Natural killer cell treated with Interleukin-12 subunit alpha and Interleukin-12 subunit beta and Interleukin-15 and Interleukin-18, amount 100 ng/mL, for 72 hours (primary cell): Measurements from ENCODE around the gene TMEM253. TPM values are rescaled to one million over a fixed set of nuclear protein-coding genes. Genes with fewer than 3 reads are reported as not detected.

ENCODE experiments used
- ATAC-seq, 2 donors: fragments of 150-1000 bp; cut with Tn5 transposase in 1 of 2; sonication (Bioruptor Pico), chemical (Tn5 transposase) in 1 of 2; 2 replicates each; pipeline ENCODE4 v1.10.0; 2021
- DNase-seq: peaks from one replicate; pipeline ENCODE4 v3.0.0; 2022; ENCODE audit warnings: low spot score
- H3K27ac Mint-ChIP-seq, 2 donors: 1 replicate in 1 of 2; 2 replicates in 1 of 2; pipeline ENCODE4 v1.8.0; 2022; ENCODE audit warnings: mixed read lengths in 2 of 2, mild to moderate bottlenecking in 1 of 2, moderate library complexity in 1 of 2
- H3K27me3 Mint-ChIP-seq, 2 donors: 1 replicate in 1 of 2; 2 replicates in 1 of 2; pipeline ENCODE4 v1.8.0; 2022; ENCODE audit warnings: mixed read lengths in 2 of 2
- H3K36me3 Mint-ChIP-seq: one replicate; pipeline ENCODE4 v1.8.0; 2022; ENCODE audit warnings: mixed read lengths
- H3K4me1 Mint-ChIP-seq, 2 donors: 1 replicate in 1 of 2; 2 replicates in 1 of 2; pipeline ENCODE4 v1.8.0; 2022; ENCODE audit warnings: low read depth in 2 of 2, mixed read lengths in 2 of 2, mild to moderate bottlenecking in 1 of 2
- H3K4me3 Mint-ChIP-seq: one replicate; pipeline ENCODE4 v1.8.0; 2022; ENCODE audit warnings: mixed read lengths
- H3K9me3 Mint-ChIP-seq: 2 replicates; pipeline ENCODE4 v1.8.0; 2022; ENCODE audit warnings: mixed read lengths
- total RNA-seq, 2 donors: library from RNA; stranded (reverse); gene quantifications; one replicate each; pipeline ENCODE4 v1.2.3, GENCODE V29; 2022

TMEM253 gene
- total RNA-seq, 2 donors from 2014 or later: not detected

DNA sequence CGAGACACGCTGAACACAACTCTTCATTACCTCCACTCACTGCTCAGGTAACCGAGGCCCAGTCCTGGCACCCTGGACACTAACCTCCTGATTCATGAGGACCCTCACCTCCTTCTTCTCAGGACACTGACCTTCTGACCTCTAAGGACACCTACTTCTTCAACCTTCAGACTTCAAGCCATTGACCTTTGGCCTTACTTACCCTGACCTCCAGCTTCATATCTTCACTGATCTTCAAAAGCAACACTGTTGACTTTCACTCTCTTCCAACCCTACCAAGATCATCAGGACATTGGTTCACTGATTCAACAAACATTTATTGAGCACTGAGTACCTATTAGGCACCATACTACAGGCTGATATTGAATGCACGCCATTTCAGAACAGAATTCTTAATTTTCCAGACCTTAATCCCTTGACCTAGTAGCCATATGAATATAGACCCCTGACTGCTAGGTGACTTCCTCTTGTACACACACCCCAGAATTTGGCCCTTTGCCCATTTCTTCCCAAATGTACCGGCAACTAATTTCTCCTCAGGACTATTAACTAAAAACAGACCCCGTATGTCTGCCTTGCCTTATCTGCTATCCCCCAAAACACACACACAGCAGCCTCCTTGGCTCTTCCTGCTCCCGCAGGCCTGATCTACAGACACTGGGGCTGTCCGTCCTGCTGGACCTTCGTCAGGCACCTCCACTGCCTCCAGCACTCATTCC, 25.0 kb upstream of the TMEM253 start:
- peaks cover 12 to 16% of the 10 kb centered on the region in 2 donors for H3K4me1 Mint-ChIP-seq
- H3K27me3 Mint-ChIP-seq: peaks cover 20 to 23% of the 10 kb centered on the region in 2 donors
- DNase-seq (no peak), ATAC-seq (no peak)
- no peak overlapping the region for H3K27ac Mint-ChIP-seq
- H3K36me3 Mint-ChIP-seq: no peaks in the 10 kb centered on the region
- no peak overlapping the region for H3K4me3 Mint-ChIP-seq
- no peaks in the 10 kb centered on the region for H3K9me3 Mint-ChIP-seq

DNA sequence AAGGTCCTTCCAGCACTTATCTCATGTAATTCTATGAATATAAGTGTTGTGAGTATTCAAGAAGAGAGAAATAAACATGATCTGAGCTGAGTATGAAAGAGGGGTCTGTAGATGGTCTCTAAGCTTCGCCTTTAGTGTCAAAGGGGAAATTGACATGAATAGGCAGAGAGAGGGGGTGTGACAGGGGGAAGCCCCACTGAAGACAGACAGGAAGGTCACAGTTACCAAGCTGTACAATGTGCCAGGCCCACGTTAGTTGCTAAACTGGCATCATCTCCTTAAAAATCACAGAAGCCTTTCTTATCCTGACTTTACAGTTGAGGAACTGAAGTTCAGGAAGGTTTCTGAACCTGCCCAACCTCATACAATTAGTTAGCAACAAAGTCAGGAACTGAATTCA, 23.2 kb upstream of the TMEM253 start:
- ATAC-seq (no peak), DNase-seq (peak; percentile 38)
- Mint-ChIP-seq H3K4me1 (no peaks in the 10 kb centered on the region), H3K4me3 (no peak overlapping the region), H3K36me3 (no peaks in the 10 kb centered on the region), H3K27ac (no peak overlapping the region), H3K9me3 (no peaks in the 10 kb centered on the region), H3K27me3 (peaks cover 10 to 11% of the 10 kb centered on the region in 2 donors)

DNA sequence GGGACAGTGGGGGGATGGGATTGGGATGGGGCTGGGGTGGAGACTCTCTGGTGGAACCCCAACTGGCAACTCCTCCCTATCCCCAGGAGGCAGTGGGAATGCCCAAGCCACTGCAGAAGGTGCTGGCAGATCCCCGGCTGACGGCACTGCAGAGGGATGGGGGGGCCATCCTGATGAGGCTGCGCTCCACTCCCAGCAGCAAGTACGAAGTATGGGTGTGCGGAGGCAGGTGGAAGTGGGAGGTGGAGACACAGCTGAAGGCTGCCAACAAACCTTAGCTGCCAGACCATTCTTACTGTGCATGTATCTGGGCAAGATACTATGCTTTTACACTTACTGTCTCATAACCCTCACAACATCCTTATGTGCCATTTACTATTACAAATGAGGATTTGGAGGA, 22.6 kb upstream of the TMEM253 start:
- no peak overlapping the region for H3K27ac Mint-ChIP-seq
- H3K36me3 Mint-ChIP-seq: no peaks in the 10 kb centered on the region
- no peaks in the 10 kb centered on the region for H3K9me3 Mint-ChIP-seq
- DNase-seq: no peak
- no peak for ATAC-seq
- no peak overlapping the region for H3K4me3 Mint-ChIP-seq
- H3K4me1 Mint-ChIP-seq: no peaks in the 10 kb centered on the region
- peaks cover 5 to 11% of the 10 kb centered on the region in 2 donors for H3K27me3 Mint-ChIP-seq

DNA sequence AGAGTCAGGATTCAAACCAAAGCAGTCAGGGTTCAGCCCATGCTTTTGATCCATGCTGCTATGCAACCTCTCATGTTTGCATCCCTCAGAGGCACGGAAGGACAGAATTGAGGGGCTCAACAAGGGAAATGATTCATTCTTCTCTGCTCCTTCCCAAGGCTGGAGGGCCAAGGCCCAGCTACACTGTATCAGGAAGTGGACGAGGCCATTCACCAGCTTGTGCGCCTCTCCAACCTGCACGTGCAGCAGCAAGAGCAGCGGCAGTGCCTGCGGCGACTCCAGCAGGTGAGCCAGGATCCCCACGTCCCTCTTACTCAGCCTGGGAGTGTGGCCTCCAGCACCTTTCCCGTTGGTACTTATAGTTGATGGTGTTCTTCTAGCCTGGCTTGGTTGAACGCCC, 22.1 kb upstream of the TMEM253 start:
- no peak overlapping the region for H3K27ac Mint-ChIP-seq
- no peak for ATAC-seq
- no peaks in the 10 kb centered on the region for H3K36me3 Mint-ChIP-seq
- no peaks in the 10 kb centered on the region for H3K4me1 Mint-ChIP-seq
- no peak overlapping the region for H3K4me3 Mint-ChIP-seq
- no peaks in the 10 kb centered on the region for H3K9me3 Mint-ChIP-seq
- DNase-seq: no peak
- H3K27me3 Mint-ChIP-seq: peaks cover under 1 to 6% of the 10 kb centered on the region in 2 donors

DNA sequence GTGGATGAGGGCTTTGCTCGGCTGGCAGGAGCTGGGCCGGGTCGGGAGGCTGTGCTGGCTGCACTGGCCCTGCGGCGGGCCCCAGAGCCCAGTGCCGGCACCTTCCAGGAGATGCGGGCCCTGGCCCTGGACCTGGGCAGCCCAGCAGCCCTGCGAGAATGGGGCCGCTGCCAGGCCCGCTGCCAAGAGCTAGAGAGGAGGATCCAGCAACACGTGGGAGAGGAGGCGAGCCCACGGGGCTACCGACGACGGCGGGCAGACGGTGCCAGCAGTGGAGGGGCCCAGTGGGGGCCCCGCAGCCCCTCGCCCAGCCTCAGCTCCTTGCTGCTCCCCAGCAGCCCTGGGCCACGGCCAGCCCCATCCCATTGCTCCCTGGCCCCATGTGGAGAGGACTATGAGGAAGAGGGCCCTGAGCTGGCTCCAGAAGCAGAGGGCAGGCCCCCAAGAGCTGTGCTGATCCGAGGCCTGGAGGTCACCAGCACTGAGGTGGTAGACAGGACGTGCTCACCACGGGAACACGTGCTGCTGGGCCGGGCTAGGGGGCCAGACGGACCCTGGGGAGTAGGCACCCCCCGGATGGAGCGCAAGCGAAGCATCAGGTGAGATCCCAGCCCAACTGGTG, 19.2 kb upstream of the TMEM253 start:
- H3K36me3 Mint-ChIP-seq: no peaks in the 10 kb centered on the region
- ATAC-seq (no peak), DNase-seq (no peak)
- peaks cover 6 to 7% of the 10 kb centered on the region in 2 donors for H3K4me1 Mint-ChIP-seq
- no peak overlapping the region for H3K4me3 Mint-ChIP-seq
- no peaks in the 10 kb centered on the region for H3K9me3 Mint-ChIP-seq
- H3K27me3 Mint-ChIP-seq: peaks cover 0 to 6% of the 10 kb centered on the region in 2 donors
- no peak overlapping the region for H3K27ac Mint-ChIP-seq

DNA sequence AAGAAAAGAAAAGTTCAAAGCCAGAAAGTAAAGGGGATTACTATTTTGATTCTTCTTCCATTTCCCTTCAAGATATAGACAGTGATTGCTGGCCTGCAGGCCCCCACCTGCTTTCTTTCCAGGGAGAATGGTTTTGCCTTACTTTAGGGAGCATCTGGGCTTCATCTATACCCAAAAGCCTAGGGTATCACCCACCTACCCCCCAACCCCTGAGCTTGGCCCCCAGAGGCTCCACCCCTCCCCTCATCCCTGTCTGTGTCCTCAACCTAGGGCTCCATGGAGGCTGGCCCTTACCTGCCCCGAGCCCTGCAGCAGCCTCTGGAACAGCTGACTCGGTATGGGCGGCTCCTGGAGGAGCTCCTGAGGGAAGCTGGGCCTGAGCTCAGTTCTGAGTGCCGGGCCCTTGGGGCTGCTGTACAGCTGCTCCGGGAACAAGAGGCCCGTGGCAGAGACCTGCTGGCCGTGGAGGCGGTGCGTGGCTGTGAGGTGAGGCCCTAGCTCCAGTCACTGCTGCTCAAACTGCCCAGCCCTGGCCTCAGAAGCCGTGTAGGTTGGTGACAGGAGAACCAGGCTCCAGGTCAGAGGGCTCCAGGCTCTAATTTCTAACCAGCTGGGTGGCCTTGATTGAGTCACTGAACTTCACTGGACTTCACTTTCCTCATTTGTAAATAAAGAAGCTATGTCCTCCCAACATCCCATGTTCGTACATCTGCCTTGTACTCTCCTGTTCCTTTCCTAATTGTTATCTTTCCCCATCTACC, 17.1 kb upstream of the TMEM253 start:
- no peaks in the 10 kb centered on the region for H3K36me3 Mint-ChIP-seq
- H3K27me3 Mint-ChIP-seq: peaks cover 0 to 6% of the 10 kb centered on the region in 2 donors
- no peaks in the 10 kb centered on the region for H3K9me3 Mint-ChIP-seq
- peaks cover 17% of the 10 kb centered on the region in 2 donors for H3K4me1 Mint-ChIP-seq
- DNase-seq: no peak
- H3K27ac Mint-ChIP-seq: no peak overlapping the region
- no peak overlapping the region for H3K4me3 Mint-ChIP-seq
- ATAC-seq: no peak

DNA sequence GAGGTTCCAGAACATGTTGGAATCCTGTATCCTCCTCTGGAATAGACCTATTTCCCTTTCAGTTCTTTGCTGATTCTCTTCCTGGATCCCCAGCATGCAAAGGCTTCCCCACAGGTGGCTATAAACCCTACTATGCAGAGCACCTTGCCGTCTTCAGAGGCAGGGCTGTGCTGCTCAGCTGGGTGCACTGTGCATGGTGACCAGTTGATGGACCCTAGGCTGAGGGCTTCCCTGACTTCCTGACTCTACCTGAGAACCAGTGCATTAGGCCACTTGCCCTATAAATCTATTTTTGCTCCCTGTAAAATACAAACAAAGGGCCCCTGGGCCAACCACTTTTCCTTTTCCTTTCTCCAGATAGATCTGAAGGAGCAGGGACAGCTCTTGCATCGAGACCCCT, 16.5 kb upstream of the TMEM253 start:
- Mint-ChIP-seq H3K36me3 (no peaks in the 10 kb centered on the region), H3K27ac (no peak overlapping the region), H3K9me3 (no peaks in the 10 kb centered on the region), H3K27me3 (peaks cover 0 to 6% of the 10 kb centered on the region in 2 donors), H3K4me3 (no peak overlapping the region), H3K4me1 (peaks cover 17% of the 10 kb centered on the region in 2 donors)
- ATAC-seq: no peak
- DNase-seq: no peak

DNA sequence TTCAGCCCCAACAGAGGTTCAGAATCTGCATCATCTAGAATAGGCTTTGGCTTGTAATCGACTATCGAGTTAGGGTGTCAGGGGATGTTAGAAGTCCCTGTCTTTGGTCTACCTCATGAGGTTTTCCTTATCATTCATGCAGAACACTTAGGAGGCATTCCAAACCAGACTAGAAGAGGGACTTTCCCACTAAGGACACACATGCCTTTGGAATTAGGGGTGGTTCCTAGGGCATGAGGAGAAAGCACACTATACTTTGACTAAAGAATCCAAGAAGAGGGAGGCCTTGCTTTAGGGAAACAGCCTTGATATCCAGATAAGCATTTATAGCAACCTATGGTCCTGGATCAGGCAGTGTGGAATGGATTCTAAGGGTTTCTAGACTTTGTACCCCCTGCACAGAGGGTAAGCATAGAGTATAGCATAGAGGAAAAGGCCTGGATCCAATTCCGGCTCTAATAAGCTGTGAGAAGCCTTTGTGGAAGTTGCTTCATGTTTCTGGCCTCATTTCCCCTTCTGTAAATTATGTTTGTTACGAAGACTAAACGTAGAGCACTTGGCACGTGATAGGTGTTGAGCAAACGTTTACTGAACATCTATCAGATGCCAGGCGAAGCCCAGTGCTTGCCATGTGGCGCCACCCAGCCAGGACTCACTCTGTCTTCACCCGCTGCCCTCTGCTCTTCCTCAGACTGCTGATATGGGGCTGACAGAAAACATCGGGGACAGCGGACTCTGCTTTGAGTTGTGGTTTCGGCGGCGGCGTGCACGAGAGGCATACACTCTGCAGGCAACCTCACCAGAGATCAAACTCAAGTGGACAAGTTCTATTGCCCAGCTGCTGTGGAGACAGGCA, 15.6 kb upstream of the TMEM253 start:
- H3K9me3 Mint-ChIP-seq: no peaks in the 10 kb centered on the region
- no peaks in the 10 kb centered on the region for H3K36me3 Mint-ChIP-seq
- no peak for ATAC-seq
- H3K4me1 Mint-ChIP-seq: peaks cover 17% of the 10 kb centered on the region in 2 donors
- peaks cover 0 to 6% of the 10 kb centered on the region in 2 donors for H3K27me3 Mint-ChIP-seq
- H3K4me3 Mint-ChIP-seq: no peak overlapping the region
- no peak for DNase-seq
- H3K27ac Mint-ChIP-seq: peak overlapping the region in 1 of 2 donors; percentile 24

DNA sequence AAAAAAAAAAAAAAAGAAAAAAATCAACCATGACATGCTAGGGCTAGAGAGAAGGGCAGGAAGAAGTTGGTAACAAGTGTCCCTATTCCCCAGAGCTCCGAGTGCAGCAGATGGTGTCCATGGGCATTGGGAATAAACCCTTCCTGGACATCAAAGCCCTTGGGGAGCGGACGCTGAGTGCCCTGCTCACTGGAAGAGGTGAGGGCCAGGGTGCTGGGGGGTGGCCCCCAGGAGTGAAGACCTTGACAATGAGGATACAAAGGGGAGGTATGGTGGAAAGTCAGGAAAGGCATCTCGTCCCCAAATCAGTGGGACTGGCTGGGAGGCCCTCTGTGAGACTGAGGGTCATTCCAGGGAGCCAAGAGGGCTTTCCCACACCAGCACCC, 14.0 kb upstream of the TMEM253 start:
- H3K4me1 Mint-ChIP-seq: peaks cover 17 to 22% of the 10 kb centered on the region in 2 donors
- no peaks in the 10 kb centered on the region for H3K36me3 Mint-ChIP-seq
- no peaks in the 10 kb centered on the region for H3K9me3 Mint-ChIP-seq
- DNase-seq (no peak), ATAC-seq (no peak)
- peaks cover 0 to 6% of the 10 kb centered on the region in 2 donors for H3K27me3 Mint-ChIP-seq
- H3K27ac Mint-ChIP-seq: peak overlapping the region; percentile 24 to 40
- no peak overlapping the region for H3K4me3 Mint-ChIP-seq

DNA sequence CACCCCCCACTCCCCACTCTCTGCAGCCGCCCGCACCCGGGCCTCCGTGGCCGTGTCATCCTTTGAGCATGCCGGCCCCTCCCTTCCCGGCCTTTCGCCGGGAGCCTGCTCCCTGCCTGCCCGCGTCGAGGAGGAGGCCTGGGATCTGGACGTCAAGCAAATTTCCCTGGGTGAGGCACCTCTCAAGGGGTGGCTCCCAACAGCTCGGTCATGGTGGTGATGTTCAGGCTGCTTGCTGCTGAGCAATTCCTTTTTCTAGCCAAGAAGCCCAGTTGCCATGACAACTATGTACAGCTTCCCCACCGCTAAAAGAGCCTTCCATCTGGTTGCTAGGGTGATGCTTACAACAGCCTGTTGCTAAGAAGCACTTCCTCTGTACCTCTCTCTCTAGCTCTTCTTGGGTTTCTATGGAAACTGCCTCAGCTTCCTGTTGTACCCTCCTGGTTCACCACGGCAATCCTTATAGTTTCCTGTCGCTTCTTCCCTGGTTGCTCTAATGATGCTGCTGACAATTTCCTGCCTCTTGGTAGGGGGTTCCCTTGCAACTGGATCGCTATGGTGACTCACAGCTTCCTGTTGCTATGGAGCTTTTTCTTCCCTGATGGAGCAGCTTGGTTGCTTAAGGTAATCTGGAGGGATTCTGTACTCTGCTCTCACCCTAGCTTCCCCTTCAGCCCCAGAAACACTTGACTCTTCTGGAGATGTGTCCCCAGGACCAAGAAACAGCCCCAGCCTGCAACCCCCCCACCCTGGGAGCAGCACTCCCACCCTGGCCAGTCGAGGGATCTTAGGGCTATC, 13.4 kb upstream of the TMEM253 start:
- ATAC-seq (peak; percentile 78 to 82), DNase-seq (no peak)
- H3K9me3 Mint-ChIP-seq: no peaks in the 10 kb centered on the region
- H3K27ac Mint-ChIP-seq: peak overlapping the region in 1 of 2 donors; percentile 38
- peaks cover 19 to 23% of the 10 kb centered on the region in 2 donors for H3K4me1 Mint-ChIP-seq
- no peaks in the 10 kb centered on the region for H3K36me3 Mint-ChIP-seq
- no peak overlapping the region for H3K4me3 Mint-ChIP-seq
- H3K27me3 Mint-ChIP-seq: peaks cover 0 to 6% of the 10 kb centered on the region in 2 donors

DNA sequence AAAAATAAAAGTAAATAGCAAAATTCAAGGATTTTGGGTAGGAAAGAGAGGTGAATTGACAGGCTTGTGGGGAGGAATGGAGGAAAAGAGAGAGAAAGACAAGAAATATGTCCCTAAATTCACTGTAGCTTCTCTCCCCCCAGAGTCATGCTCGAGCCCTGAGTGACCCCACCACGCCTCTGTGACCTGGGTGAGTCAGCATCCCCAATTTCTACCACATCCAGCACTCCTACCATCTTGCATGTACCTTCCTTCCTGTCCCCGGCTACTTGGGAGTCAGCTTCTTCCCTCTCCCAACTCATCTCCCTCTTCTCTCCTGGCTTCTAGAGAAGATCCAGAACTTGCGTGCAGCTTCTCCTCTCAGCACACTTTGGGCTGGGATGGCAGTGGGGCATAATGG, 12.2 kb upstream of the TMEM253 start:
- Mint-ChIP-seq H3K4me3 (no peak overlapping the region), H3K27me3 (peaks cover 0 to 4% of the 10 kb centered on the region in 2 donors), H3K27ac (peak overlapping the region in 1 of 2 donors; percentile 43), H3K36me3 (no peaks in the 10 kb centered on the region), H3K9me3 (no peaks in the 10 kb centered on the region), H3K4me1 (peaks cover 27 to 28% of the 10 kb centered on the region in 2 donors)
- no peak for ATAC-seq
- DNase-seq: no peak

DNA sequence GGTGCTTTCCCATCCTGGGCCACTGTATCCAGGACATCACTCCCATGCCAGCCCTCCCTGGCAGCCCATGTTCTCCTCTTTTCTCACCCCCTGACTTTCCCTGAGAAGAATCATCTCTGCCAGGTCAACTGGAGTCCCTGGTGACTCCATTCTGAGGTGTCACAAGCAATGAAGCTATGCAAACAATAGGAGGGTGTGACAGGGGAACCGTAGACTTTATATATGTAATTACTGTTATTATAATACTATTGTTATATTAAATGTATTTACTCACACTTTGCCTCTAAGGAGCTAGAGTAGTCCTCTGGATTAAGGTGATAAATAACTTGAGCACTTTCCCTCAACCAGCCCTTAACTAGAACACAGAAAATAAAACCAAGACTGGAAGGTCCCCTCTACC, 11.6 kb upstream of the TMEM253 start:
- DNase-seq (no peak), ATAC-seq (no peak)
- Mint-ChIP-seq H3K27me3 (peaks cover 0 to 2% of the 10 kb centered on the region in 2 donors), H3K4me3 (no peak overlapping the region), H3K27ac (peak overlapping the region in 1 of 2 donors; percentile 43), H3K9me3 (no peaks in the 10 kb centered on the region), H3K4me1 (peaks cover 27 to 28% of the 10 kb centered on the region in 2 donors), H3K36me3 (no peaks in the 10 kb centered on the region)

DNA sequence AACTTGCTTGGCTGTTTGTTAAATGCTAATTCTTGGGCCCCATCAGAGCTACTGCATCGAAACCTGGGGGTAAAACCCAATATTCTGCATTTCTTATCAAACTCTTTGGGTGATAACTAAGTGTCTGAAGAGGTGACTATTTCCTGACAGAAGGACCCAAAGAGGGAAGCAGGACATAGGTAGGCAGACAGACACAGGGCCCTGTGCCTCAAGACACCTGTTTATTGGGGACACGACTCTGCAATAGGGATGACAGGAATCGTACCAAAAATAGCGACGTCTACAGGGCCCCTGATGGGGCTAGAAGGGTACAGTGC, 11.0 kb upstream of the TMEM253 start:
- Mint-ChIP-seq H3K4me3 (no peak overlapping the region), H3K4me1 (peaks cover 27 to 28% of the 10 kb centered on the region in 2 donors), H3K27ac (no peak overlapping the region), H3K36me3 (no peaks in the 10 kb centered on the region), H3K27me3 (no peaks in the 10 kb centered on the region), H3K9me3 (no peaks in the 10 kb centered on the region)
- ATAC-seq (no peak), DNase-seq (no peak)
